ENCODE data around the gene MYO1E. TPM values are rescaled to one million over a fixed set of nuclear protein-coding genes. Genes with fewer than 3 reads are reported as not detected.

MYO1E gene
- total and polyA plus RNA-seq, 5 donors = 8.4 to 28.5 (median 23.1) TPM

DNA sequence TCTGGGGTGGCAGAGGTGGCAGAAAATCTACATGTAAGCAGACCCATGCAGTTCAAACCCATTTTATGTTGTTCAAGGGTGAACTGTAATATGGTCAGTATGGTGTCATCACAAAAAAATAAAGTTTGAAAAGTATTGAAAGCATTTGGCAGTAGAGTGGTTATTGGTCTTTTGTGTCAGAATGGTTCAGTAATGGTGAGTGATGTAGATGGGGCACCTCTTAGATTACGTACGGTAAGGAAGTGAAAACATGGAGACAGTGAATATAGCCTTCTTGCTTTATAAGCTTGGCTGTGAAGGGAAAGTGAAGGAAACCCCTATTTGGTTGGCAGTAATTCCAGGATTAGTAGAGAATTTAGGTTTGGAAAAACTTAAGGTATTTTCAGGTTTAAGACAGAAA, 284.9 kb downstream of the MYO1E start:
- Histone ChIP-seq H3K9me3 (ENCODE audit: control insufficient read depth, low read length) (no peaks in the 10 kb centered on the region), H3K27ac (ENCODE audit: low read length) (no peak overlapping the region), H3K4me3 (ENCODE audit: low read length) (no peak overlapping the region), H3K27me3 (ENCODE audit: control insufficient read depth, insufficient read depth) (no peaks in the 10 kb centered on the region), H3K4me1 (ENCODE audit: control insufficient read depth, insufficient read depth, low read length) (no peaks in the 10 kb centered on the region)
- DNase-seq = no peak
- no peak for ATAC-seq
- intact Hi-C loops (cut with DNase I) = loop anchor here in 1 of 4 donors (10.0 kb wide), 1 partner anchor 103 kb away; the partner anchor contains the start of gene RNF111
- WGBS = 97% methylated on average over 2 of the region's 2 CpGs

Small RNA genes within 50 kb of the gene (microRNA-seq; reads per million reads assigned to microRNA genes)
- gene MIR2116 = 1.6 to 1.7 reads per million in 2 donors

Other genes with a start within 250 kb of the MYO1E start
- not detected for gene LDHAL6B, start 166.0 kb downstream of the MYO1E start, total RNA-seq
- not detected for gene LDHAL6B, start 166.0 kb downstream of the MYO1E start, polyA plus RNA-seq
- 1 to 10 TPM; 1.6 to 4.1 (median 2.5) TPM for gene FAM81A, start 65.3 kb upstream of the MYO1E start, total RNA-seq
- 1.0 TPM for gene FAM81A, start 65.3 kb upstream of the MYO1E start, polyA plus RNA-seq
- gene GCNT3, start 238.9 kb upstream of the MYO1E start, total RNA-seq = under 1 TPM in 2 of 4 donors, not detected in 2; 0.06 to 0.53 TPM
- gene GCNT3, start 238.9 kb upstream of the MYO1E start, polyA plus RNA-seq = 0.02 TPM